A172 (cell line): ENCODE measurements around the gene TRABD2B. TPM values are rescaled to one million over a fixed set of nuclear protein-coding genes. Genes with fewer than 3 reads are reported as not detected.

ENCODE experiments used
- DNase-seq: peaks from one replicate; pipeline ENCODE4 v3.0.0-alpha.2; 2015; ENCODE audit warnings: low spot score
- total RNA-seq: library from RNA; depleted of rRNA; stranded (reverse); fragments of >200 nt; shearing (Covaris generic); gene quantifications from 2 replicates; pipeline ENCODE4 v1.2.3, GENCODE V29; 2014

The TRABD2B gene
- total RNA-seq, 1 experiment from 2014 or later, result 2.0 TPM

- no peak for DNase-seq
Observed at GRCh38 chr1:47758341-47759250, 238.6 kb downstream of the TRABD2B start.

GRCh38 chr1:47757226-47757975, 239.8 kb downstream of the TRABD2B start:
- DNase-seq, result no peak

- DNase-seq, result no peak
Observed at GRCh38 chr1:47756411-47756810, 240.8 kb downstream of the TRABD2B start.

DNA sequence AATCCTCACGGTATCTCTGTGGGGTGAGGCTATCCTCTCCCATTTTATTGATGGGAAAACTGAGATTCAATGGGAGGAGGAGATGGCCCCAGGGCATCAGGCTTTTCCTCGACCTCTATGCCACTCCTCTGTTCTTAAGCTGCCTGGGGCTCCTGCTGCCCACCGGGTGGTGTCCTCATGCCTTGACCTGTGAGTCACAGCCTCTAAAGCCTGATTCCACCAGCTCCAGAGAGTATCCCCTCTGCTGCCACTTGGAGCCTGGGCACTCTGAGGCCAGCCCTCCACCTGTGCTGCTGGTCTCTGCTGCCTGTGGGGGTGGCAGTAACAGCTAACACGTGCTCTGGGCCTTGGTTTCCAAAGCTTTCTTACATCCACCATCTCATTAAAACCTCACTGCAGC, 241.2 kb downstream of the TRABD2B start:
- no peak for DNase-seq

- no peak for DNase-seq
Observed at GRCh38 chr1:47755101-47755990, 241.8 kb downstream of the TRABD2B start.

DNA sequence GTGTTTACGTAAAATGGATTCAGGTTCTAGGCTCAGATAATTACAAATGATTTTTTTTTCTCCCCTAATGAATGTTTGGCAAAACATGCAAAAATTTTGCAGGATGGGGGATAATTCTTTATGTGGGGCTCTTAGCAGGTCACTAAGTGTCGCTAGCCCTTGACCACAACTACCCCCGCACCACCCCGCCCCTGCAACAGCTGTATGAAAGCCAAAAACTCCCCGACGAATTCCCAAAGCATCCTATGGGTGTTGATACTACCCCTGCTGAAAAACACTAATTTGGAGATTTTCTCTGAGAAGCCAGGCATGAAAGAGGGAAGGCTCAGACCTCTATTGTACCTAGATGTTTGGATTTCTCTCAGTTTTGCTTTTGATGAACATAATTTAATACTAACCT, 243.0 kb downstream of the TRABD2B start:
- DNase-seq, result no peak

- no peak for DNase-seq
Observed at GRCh38 chr1:47753808-47754207, 243.4 kb downstream of the TRABD2B start.

- no peak for DNase-seq
Observed at GRCh38 chr1:47752559-47752958, 244.6 kb downstream of the TRABD2B start.

DNA sequence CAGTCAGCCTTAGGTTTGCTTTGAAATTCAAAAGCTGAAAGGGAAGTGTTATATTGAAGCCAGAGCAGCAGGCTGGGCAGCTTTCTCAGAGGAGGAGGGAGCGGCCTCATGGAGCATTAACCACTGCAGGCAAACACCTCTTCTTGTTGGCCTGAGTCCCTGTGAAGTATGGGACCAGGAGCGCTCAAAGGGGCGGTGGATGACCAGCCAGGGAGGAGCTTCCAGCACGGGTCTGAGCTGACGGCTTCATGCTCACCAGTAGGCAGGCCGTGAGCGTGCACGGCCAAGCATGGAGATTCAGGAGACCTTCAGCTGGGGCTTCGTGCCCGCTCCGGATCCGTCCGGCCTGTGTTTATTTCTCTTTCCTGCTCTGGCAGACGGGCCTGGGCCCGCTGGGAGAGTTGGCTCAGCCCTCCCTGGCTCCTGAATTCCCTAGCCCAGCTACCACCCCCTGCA, 245.2 kb downstream of the TRABD2B start:
- no peak for DNase-seq

DNA sequence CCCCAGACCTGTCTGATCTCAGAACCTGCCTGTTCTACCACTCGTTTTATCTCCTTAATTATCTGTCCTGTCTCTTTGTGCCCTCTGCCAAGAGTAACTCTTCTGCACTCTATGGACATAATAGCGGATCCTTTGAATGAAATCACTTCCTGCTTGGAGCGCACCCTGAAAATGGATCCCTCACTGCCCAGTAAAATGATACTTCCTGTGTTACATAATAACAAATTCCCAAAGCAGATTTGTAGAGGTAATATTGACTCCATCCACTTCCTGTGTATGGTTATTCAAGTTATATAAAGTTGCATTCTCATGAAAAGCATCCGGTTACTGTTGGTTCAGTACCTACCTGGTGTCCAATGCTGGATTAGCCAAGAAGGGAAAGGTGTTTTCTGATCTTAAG, 246.0 kb downstream of the TRABD2B start:
- DNase-seq, result peak; percentile 14

DNA sequence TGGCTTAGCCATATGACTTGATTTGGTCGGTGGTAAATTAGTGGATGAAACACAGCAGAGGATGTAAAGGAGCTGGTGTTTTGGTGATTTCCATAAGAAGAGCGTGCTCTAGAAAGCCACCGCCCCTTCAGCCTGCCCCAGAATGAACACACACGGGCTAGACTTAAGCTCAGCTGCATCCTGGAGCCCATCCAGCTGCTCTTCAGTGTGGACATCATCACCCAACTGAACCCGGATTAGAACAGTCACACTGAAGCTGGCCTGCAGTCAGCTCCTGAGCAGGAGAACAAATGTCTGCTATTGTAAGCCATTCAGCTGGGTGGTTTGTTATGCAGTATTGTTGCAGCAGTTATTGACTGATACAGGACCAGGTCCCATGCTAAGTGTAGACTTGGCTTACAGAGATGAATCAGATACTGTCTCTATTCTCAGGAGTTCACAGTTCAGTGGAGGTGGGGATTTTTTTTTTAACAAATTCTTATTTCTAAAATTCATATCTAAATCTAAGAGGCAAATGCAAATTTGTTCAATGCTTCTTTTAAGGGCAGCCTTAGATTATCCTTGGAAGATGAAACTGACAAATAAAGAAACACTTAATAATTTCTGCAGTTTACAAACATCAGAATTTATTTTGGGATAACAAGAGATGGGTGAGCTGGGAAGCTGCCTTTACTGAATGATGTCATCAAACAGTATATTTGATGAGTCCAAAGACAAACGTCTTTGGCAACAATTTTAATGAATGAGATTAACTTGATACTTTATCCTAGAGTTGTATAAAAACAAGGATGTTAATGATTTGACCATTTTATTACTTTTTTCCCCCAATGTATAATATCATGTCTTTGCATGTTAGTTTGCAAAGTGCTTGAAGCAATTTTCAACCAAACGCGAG, 251.2 kb downstream of the TRABD2B start:
- no peak for DNase-seq

- DNase-seq, result no peak
Observed at GRCh38 chr1:47742890-47743760, 254.1 kb downstream of the TRABD2B start.

- DNase-seq, result peak; percentile 49
Observed at GRCh38 chr1:47738560-47739182, 258.5 kb downstream of the TRABD2B start.

GRCh38 chr1:47732489-47732888, 264.7 kb downstream of the TRABD2B start:
- no peak for DNase-seq

DNA sequence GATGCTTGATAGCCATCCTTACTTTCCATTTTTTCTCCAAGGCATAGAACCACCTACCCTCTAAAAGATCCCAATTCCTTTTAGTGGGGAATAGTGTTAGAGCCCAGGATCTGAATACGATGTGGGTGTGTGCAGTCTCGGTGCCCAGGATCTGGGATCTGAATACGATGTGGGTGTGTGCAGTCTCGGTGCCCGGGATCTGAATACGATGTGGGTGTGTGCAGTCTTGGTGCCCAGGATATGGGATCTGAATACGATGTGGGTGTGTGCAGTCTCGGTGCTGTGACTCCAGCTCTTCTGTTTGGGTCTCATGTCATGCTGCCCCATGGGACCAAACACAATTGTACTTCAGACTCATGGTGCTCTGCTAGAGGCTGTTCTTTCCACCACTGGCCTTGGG, 265.5 kb downstream of the TRABD2B start:
- no peak for DNase-seq

DNA sequence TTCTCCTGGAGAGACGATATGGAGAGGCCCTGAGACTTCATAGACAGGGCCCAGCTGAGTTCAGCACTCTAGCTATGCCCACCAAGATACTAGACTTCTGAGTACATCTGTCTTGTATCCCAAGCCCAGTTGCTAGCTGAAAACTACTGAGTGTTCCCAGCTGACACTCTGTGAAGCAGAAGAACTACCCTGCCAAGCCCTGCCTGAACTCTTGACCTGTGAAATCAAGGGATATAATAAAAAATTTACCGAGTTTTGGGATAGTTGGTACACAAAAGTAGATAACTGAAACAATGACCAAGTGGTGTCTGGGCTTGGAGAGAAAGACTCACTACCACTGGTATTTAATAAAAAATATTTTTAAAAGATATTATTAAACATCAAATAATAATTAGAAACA, 267.5 kb downstream of the TRABD2B start:
- DNase-seq, result no peak

DNA sequence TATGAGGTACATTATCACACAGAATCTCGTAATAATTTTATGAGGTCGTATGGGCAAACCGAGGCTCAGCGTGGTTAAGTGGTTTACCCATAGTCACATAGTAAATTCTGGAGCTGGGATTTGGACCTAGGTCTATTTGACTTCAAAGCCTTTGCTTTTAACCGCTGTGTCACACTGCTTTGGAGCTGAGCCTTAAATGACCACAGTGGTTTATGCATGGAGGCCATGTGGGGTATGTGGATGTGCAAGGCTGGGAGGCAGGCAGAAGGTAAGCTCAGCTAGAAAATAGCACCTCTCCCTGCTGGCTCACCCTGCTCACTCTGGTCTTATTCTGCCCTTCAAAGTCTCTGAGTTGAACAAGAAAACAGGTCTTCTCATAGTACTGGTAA, 269.5 kb downstream of the TRABD2B start:
- DNase-seq, result no peak

GRCh38 chr1:47727051-47727696, 270.0 kb downstream of the TRABD2B start:
- DNase-seq, result no peak
